NCI-H82 (cell line): ENCODE measurements around the gene GNAS.

Source experiments
- DNase-seq: peaks from one replicate; lab custom pipeline; 2025; lab: John Stamatoyannopoulos, UW

The GNAS gene

GRCh38 chr20:58880994-58881752 is 28.7 kb downstream of the GNAS start:
- no peak for DNase-seq

DNA sequence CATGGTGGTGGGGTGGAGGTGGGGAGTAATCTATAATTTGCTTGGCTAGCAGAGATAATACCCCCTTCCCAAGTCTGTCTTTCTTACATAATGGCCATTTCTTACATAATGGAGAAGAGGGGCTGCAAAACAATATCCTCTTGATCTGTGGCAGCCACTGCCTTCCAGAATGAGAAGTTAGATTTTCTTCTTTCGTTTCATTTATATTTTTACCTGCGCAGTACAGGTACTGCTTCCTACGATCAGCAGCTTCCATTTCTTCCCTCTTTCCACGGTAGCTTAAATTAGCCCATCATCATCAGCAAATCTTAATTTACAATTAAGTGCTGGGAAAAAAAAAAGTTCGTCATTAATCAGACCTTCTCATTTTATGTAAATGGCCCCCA is 30.2 kb downstream of the GNAS start:
- no peak for DNase-seq

DNA sequence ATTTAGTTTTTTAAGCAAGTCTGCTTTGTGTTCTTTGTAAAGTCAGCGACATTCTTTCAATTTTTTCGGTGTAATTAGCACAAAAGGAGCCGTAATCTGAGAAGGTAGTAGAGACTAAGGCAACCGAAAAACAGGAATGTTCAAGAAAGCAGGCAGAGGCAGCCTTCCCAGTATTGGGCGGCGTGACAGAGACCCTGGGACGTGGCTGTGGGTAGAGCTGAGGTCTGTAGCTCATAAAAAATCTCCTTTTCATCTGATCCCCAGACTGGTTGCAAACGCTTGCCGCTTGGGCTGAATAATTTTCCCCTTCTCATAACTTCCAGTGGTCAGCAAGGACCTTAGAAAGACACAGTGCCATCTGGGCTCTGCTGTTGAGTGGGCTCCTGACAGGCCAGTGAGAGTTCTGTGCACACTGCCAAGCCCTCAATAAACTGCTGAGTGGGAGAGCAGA is 30.8 kb downstream of the GNAS start:
- no peak for DNase-seq

DNA sequence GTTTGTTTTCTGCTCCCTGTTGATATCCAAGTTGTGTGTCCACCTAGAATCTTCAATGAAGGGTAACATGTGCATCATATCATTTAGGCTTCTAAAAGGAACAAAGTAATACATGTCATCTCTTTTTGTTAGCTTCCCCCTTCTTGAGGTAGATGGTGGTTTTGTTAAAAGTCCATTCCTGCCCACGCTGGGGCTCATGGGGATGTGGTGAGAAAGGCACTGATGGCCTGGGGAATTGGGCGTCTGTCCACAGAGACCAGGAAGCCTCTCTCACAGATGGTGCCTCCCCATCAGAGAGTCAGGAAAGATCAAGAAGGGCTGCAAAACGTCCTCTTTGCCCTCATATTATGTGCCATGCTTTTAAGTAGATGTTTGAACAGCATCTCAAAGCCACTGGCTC is 32.5 kb downstream of the GNAS start:
- DNase-seq = no peak

- DNase-seq = no peak
These were observed 34.0 kb downstream of the GNAS start for GRCh38 chr20:58886546-58886945.

DNA sequence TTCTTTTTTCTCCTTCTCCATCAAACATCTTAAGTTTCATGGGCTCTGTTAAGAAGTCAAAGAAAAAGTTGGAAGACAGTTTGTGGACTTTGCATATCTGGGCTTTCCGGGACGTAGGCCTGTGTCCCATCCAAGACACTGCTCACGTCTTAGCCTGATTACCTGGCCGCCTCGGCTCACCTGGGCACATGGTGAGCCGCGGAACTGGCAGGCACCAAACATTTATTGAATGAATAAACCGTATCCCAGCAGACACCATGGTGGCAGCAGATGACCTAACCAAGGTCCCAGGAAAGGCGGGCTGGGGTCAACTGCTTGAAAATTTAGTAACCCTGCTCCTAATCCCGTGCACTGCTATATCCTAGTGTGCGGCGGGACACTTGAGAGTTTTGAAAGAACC is 35.6 kb downstream of the GNAS start:
- no peak for DNase-seq

GRCh38 chr20:58888521-58889333 is 36.2 kb downstream of the GNAS start:
- DNase-seq = peak; percentile 86

- DNase-seq = no peak
These were observed 36.8 kb downstream of the GNAS start for GRCh38 chr20:58889334-58889760.

- DNase-seq = no peak
These were observed 37.4 kb downstream of the GNAS start for GRCh38 chr20:58889798-58890517.

- DNase-seq = peak; percentile 94
These were observed 38.1 kb downstream of the GNAS start for GRCh38 chr20:58890518-58891085.

- peak; percentile 94 for DNase-seq
These were observed 38.7 kb downstream of the GNAS start for GRCh38 chr20:58891086-58891717.

GRCh38 chr20:58891718-58892140 is 39.2 kb downstream of the GNAS start:
- DNase-seq = peak; percentile 74

- DNase-seq = peak; percentile 93
These were observed 39.8 kb downstream of the GNAS start for GRCh38 chr20:58892141-58892931.

DNA sequence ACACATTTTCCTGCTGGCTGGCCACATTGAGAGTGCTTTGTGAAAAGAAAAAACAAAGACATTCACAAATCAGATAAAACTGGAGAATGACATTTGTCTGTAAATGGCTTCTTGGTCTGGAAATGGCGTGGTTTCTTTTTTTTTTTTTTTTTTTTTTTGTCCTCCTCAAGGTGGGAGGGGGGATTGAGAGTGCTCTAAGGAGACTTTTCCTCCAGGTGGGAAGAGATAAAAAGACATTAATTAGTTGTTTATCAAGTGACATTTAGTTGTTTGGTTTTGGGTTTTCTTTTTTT is 40.4 kb downstream of the GNAS start:
- DNase-seq = peak; percentile 47

DNA sequence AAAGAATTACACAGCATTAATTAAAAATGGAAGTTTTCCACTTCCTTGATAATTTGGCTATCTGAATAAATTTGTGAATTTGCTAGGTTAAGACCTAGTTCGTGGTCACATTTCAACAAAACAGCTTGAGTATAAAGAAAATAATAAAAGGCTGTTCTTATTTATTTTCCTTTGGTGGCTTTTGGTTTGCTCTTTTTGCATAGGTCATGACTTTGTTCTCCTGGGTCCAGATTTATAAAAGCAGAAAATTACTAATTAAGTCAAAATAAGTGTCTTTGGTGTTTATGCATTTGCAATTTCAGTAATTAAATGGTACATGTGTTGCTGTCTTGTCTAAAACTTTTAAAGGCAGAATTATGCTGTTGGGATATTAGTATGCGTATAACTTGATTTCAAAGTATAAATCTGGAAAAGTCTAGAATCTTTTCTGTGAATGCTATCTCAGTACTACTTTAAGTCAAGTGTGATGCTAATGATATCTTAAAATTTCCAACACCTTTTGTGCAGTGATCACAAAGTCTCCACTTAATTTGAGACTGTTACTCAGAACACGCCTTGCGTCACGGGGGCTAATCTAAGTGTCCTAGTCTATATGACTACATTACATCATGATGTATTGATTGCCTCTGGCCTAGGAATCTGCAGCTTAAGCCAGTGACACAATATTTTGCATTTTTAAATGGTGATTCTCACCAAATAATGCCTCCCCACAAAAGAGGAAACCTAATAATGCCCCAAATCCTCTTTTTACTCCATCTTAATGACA is 41.0 kb downstream of the GNAS start:
- DNase-seq = peak; percentile 77

GRCh38 chr20:58894652-58895447 is 42.3 kb downstream of the GNAS start:
- DNase-seq = no peak

DNA sequence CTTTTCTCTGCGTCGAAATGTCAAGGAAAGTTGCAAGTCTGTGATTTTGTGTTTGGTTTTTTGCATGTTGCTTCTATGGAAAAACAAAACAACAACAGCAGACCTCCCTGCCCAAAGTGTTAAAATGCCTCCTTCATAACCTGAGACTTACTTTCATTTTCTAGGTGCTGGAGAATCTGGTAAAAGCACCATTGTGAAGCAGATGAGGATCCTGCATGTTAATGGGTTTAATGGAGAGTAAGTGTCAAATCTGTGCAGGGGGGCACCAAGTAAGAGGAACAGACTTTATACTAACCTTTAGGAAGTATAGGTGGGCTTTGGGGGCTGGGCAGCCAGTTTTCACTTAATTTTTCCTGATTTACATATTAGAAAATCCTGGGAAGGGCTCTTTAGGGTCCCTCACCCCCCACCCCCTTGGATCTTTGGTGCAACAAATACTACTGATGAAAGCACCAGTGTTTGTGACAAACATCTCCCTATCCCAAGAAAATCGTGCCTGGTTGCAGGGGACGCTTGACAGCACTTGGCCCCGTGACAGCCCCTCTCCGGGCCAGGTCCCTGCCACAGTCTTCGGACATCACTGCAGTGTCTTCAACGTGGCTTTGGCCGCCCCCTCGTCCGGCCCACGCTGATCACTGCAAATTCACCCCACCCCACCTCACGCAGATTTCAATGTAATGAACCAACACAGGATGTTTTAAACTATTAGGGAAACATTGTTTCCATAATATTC is 43.1 kb downstream of the GNAS start:
- DNase-seq = no peak

DNA sequence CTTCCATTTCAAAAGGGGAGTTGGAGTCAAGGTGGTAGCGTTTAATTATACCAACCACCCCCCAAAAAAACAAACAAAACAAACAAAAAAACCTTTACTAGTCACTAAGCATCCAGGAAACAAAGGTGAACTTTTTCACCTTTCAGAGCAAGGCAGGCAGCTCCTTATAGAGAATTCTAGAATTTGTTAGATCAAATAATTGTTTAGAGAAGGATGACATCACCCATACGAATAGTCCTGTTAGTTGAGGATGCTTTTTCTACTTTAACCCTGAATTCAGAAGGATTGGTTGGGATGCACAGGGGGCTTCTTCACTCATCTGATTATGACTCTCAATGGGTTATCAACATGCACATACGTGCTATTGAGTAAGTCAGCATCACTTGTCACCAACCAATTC is 44.3 kb downstream of the GNAS start:
- peak; percentile 22 for DNase-seq

- no peak for DNase-seq
These were observed 45.0 kb downstream of the GNAS start for GRCh38 chr20:58897488-58897887.
